ENCODE data around the gene SRGAP1.

SRGAP1 gene

DNA sequence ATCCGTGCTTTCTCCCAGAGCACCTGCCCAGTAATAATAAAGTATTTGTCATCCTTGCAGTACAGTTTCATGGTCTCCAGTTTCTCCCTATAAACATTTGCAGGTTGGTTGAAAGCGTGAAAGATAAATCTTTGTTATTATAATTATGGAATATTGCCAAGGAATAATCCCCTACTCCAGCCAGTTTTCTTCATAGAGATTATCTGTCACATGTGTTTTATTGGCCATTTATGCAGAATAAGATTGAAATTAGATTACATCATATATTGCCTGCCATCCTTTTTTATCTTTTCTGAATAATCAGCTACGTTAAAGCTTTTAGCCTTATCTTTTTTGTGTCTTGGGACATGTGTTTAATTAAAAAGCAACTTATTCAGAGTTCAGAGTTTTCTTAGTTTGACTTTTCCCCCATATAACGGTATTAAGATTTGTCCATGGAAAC lies 209.6 kb downstream of the SRGAP1 start:
- DNase-seq (ENCODE audit: extremely low read depth, low read depth): no peak
- TF ChIP-seq, protein P1, sequence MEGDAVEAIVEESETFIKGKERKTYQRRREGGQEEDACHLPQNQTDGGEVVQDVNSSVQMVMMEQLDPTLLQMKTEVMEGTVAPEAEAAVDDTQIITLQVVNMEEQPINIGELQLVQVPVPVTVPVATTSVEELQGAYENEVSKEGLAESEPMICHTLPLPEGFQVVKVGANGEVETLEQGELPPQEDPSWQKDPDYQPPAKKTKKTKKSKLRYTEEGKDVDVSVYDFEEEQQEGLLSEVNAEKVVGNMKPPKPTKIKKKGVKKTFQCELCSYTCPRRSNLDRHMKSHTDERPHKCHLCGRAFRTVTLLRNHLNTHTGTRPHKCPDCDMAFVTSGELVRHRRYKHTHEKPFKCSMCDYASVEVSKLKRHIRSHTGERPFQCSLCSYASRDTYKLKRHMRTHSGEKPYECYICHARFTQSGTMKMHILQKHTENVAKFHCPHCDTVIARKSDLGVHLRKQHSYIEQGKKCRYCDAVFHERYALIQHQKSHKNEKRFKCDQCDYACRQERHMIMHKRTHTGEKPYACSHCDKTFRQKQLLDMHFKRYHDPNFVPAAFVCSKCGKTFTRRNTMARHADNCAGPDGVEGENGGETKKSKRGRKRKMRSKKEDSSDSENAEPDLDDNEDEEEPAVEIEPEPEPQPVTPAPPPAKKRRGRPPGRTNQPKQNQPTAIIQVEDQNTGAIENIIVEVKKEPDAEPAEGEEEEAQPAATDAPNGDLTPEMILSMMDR (IDR thresholded peaks at IDR 0.05; ENCODE audit: low read depth, low read length): no peak

DNA sequence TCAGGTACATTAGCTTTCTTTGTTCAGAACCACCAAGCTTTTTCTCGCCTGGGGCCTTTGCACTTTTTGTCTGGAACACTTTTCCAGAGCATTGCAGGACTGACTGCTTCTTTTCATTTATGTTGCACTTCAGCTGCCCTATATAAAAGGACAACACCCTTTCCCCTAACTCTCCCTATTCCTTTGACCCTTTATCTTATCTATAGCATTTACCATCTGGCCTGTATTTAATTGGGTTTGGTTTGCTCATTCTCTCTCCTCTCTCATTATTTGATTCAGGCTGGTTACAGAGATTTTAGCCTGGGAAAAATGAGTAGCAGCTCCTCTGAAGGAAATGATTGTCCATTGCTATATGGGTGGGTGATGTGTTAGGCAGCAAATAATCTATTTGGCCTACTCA lies 212.2 kb downstream of the SRGAP1 start:
- no peak for DNase-seq (ENCODE audit: extremely low read depth, low read depth)
- TF ChIP-seq, protein P1 (IDR thresholded peaks at IDR 0.05; ENCODE audit: low read depth, low read length): no peak

DNA sequence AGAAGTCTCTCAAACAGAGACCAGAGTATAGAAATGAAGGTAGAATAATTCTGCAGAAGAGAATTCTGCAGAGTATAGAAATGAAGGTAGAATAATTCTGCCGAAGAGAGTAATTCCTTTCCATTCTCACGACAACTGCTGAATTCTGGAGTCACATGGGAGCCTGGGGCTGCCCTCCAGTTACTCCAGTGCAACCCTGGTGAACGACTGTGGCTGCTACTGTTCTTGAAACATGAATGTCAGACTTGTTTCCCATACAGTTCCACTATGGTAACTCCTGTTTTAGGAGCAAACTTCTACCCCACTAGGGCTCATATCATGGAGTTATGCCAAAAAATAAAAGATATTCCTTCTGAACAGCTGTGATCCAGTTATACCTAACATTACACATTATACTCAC lies 213.2 kb downstream of the SRGAP1 start:
- no peak for DNase-seq (ENCODE audit: extremely low read depth, low read depth)

DNA sequence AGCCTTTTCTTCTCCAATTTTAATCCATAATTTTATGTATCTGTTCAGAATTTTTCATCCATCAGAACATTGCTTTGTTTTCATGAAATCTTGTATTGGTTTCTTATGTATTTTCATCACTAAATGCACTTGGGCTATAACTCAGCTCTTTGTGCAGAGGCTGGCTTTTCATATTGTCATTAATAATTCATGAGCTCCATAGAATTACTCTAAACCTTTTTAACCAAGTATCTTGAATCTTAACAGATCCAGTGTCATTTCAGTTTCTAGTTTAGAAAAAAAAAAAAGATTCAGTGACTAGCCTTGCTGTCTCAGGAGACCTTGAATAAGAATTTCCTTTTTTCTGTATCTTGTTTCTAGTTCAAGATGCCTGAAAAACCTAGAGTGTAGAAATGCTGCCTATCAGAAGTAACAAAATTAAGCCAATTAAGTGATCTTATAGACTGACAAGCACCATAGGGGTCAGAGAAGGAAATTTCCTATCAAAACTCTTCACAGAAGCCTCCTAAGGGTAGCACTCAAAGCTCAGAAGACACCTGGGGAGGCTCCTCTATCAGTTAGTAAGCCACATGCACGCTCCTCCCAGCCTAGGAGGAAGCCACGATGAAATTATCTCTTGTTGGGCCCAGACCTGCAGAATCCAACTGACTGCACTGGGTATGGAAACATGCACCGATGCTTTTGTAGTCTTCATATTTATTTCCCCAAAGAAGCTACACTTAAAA lies 214.2 kb downstream of the SRGAP1 start:
- no peak for DNase-seq (ENCODE audit: extremely low read depth, low read depth)
- TF ChIP-seq, protein P1 (IDR thresholded peaks at IDR 0.05; ENCODE audit: low read depth, low read length): no peak

More for the DNA sequence above, 213.2 kb downstream of the SRGAP1 start:
- TF ChIP-seq, protein P1 (IDR thresholded peaks at IDR 0.05; ENCODE audit: low read depth, low read length): no peak

DNA sequence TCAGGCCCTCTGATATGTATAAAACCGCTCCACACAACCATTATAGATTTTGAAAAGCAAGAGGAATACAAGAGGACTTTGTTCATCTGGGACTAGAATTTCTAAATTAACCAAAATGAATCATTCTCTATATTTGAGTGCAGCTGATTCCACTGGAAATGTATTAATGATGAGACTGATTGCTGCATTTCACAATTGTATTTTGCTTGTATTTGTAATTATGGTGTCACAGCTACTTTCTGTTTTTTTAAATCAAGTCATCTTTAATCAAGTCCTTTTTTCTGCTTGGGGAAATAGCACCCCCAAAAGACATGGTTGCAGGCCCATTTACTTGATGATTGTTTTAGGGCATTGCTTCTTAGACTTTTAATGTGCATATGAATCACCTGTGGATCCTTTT lies 215.2 kb downstream of the SRGAP1 start:
- DNase-seq (ENCODE audit: extremely low read depth, low read depth): no peak
- TF ChIP-seq, protein P1 (IDR thresholded peaks at IDR 0.05; ENCODE audit: low read depth, low read length): no peak

DNA sequence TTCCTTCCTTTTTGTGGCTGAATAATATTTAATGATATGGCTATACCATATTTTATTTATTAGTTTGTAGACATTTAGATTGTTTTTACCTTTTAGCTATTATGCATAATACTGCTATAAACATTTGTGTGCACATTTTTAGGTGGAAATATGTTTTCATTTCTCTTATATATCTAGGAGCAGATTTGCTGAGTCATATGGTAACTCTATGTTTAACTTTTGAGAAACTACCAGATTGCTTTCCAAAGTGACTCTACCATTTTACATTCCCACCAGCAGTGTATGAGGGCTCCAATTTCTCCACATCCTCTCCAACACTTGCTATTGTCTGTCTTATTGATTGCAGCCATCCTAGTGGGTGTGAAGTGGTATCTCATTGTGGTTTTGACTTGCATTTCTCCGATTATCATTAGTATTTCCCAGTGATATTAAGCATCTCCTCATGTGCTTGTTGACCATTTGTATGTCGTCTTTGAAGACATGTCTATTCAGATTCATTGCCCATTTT lies 217.4 kb downstream of the SRGAP1 start:
- DNase-seq (ENCODE audit: extremely low read depth, low read depth): no peak
- TF ChIP-seq, protein P1 (IDR thresholded peaks at IDR 0.05; ENCODE audit: low read depth, low read length): no peak

DNA sequence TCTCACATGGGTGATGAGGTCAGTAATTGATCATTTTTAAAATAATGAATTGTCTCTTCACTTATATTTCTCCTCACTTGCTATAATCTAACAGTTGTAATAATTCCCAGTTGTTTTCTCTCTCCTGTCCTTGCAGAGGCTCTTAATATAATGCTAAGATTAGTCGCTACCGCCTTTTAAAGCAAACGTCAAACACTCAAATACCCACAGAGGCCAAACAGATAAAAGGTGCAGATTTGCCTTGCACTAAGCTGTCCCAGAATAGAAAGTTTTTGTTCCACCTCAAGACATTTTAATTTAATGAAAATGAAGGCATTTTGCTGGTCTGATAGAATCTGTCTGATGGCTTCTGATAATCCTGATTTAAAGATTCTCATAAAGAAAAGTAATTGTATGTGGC lies 218.6 kb downstream of the SRGAP1 start:
- DNase-seq (ENCODE audit: extremely low read depth, low read depth): no peak
- TF ChIP-seq, protein P1 (IDR thresholded peaks at IDR 0.05; ENCODE audit: low read depth, low read length): no peak
